Measurements from ENCODE around the gene MLXIP.

DNA sequence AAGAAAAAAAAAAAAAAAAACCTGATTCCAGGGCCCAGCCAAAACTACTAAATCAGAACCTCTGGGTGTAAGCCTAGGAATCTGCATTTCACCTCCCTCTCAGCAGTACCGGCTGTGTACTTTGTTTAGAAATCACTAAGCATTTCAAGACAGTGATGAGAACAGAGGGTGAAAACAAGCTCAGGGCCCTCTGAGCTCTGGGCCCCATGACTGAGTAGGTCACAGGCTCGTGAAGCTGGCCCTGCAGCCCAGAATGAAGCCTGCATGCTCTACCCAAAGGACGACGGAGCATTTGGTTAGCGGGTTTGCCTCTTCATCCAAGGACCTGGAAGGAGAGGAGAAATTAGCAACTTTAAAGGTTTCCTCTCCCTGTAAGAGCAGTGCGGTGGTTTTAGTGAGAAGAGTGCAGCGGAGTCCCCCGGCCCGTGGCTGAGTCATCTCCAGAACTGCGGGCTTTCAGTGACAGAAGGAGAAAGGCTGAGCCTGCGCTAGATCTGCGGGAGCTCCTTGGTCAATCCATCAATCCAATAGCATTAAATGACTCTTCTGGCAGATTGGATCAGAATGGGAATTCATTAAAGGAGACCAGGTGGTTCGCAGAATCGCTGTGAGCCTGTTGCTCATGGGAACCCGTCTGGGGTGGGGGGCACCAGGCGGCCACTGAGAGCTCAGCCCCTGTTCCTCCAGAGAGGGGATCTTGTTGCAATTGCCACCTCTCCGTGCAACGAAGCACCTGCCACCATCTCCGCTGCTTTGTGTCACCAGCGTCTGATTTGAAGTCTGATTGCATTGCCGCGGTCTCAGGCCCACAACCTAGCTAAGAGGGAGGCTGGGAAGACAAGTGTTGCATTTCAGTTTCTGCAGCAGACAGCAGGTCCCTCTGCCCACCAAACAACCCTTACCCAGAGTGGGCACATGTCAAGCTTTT, 88.1 kb downstream of the MLXIP start:
- TF ChIP-seq POLR2A (IDR thresholded peaks at IDR 0.05; ENCODE audit: low read length) (no peak), GATA1 (IDR thresholded peaks at IDR 0.05; ENCODE audit: low read depth, low read length) (no peak)
